Endothelial cell of umbilical vein (primary cell): Measurements from ENCODE around the gene MAPKAPK2. TPM values are rescaled to one million over a fixed set of nuclear protein-coding genes. Genes with fewer than 3 reads are reported as not detected.

Experiments
- BruUV-seq: library from RNA; stranded (reverse); fragments of 400-500 nt; replicated peaks from 2 replicates; lab custom pipeline; 2021; lab: Mats Ljungman, UMichigan
- CTCF ChIA-PET: fragments of 300-600, 350-600 bp; sonication (Branson Sonifier 250); formaldehyde crosslinking; loops from one replicate; lab custom pipeline; 2021; ENCODE audit warnings: antibody characterized with exemption, inconsistent platforms; lab: Charles Lee
- POLR2A ChIA-PET: fragments of 300-600, 350-600 bp; sonication (Branson Sonifier 250); formaldehyde crosslinking; loops from one replicate; lab custom pipeline; 2021; ENCODE audit warnings: antibody characterized with exemption, inconsistent platforms; lab: Charles Lee
- DNase-seq: peaks from one replicate; pipeline ENCODE4 v3.0.0-alpha.2; 2011; ENCODE audit warnings: low read depth, low spot score
- FAIRE-seq: peaks from 2 replicates; lab custom pipeline; 2011; peaks lifted over from hg19 to GRCh38; lab: Jason Lieb, UNC
- H2AFZ ChIP-seq: 2 replicates; pipeline ENCODE4 v1.6.0; 2012; ENCODE audit warnings: low read depth, low read length, control low read depth, inconsistent platforms
- H3K27ac ChIP-seq: 2 replicates; pipeline ENCODE4 v1.5.1; 2011; ENCODE audit warnings: low read depth, mild to moderate bottlenecking, control low read depth, low read length, moderate library complexity; ENCODE audit not compliant: insufficient read depth
- H3K27me3 ChIP-seq, 2 experiments: 2 replicates each; pipeline versions ENCODE4 v1.6.0 to v1.6.1; 2011; ENCODE audit warnings: low read length in 2 of 2, mixed read lengths in 1 of 2; ENCODE audit not compliant: control insufficient read depth in 2 of 2, insufficient read depth in 2 of 2
- H3K36me3 ChIP-seq, 2 experiments: 2 replicates in 1 of 2; 3 replicates in 1 of 2; pipeline ENCODE4 v1.5.1; 2011; ENCODE audit warnings: low read length in 2 of 2, mild to moderate bottlenecking in 1 of 2, moderate library complexity in 1 of 2; ENCODE audit not compliant: control insufficient read depth in 2 of 2, insufficient read depth in 2 of 2; ENCODE audit errors: extremely low read depth in 1 of 2
- H3K4me1 ChIP-seq: 3 replicates; pipeline ENCODE4 v1.5.1; 2011; ENCODE audit warnings: mild to moderate bottlenecking, low read length; ENCODE audit not compliant: control insufficient read depth, insufficient read depth; ENCODE audit errors: extremely low read depth
- H3K4me2 ChIP-seq: 2 replicates; pipeline ENCODE4 v1.6.1; 2011; ENCODE audit warnings: low read length, control low read depth, mixed read lengths; ENCODE audit not compliant: insufficient read depth
- H3K4me3 ChIP-seq, 3 experiments: fragments of 200-600 bp in 1 of 3; sonication (generic), shearing (Covaris generic) in 1 of 3; replicated peaks in 1 of 3; 2 replicates each; pipeline ENCODE4 v1.5.1; 2011 to 2016; ENCODE audit warnings: control low read depth in 3 of 3, low read length in 3 of 3, mild to moderate bottlenecking in 2 of 3, inconsistent platforms in 1 of 3, low read depth in 1 of 3, moderate library complexity in 1 of 3; ENCODE audit not compliant: insufficient read depth in 1 of 3
- H3K79me2 ChIP-seq: 2 replicates; pipeline ENCODE4 v1.6.0; 2012; ENCODE audit warnings: low read length, inconsistent platforms; ENCODE audit not compliant: control insufficient read depth, insufficient read depth
- H3K9ac ChIP-seq: replicated peaks from 2 replicates; pipeline ENCODE3; 2011; ENCODE audit warnings: low read length, control low read depth; ENCODE audit not compliant: insufficient read depth; ENCODE audit errors: extremely low read depth
- H3K9me1 ChIP-seq: replicated peaks from 3 replicates; pipeline ENCODE4 v1.6.0; 2011; ENCODE audit warnings: mild to moderate bottlenecking, low read length; ENCODE audit not compliant: control insufficient read depth, insufficient read depth; ENCODE audit errors: extremely low read depth
- H3K9me3 ChIP-seq: replicated peaks from 2 replicates; pipeline ENCODE4 v1.5.1; 2012; ENCODE audit warnings: low read length, inconsistent platforms; ENCODE audit not compliant: control insufficient read depth, insufficient read depth
- H4K20me1 ChIP-seq: replicated peaks from 2 replicates; pipeline ENCODE3; 2011; ENCODE audit warnings: mild to moderate bottlenecking, low read length; ENCODE audit not compliant: control insufficient read depth, insufficient read depth; ENCODE audit errors: extremely low read depth
- EZH2 ChIP-seq: IDR thresholded peaks from 2 replicates; pipeline ENCODE4 v1.6.1; 2012; ENCODE audit warnings: borderline replicate concordance, low read depth, mild to moderate bottlenecking, moderate library complexity, low read length, inconsistent platforms; ENCODE audit not compliant: severe bottlenecking
- FOS ChIP-seq: IDR thresholded peaks from 2 replicates; pipeline ENCODE4 v1.6.1; 2011; ENCODE audit warnings: mild to moderate bottlenecking, low read length, moderate library complexity, borderline replicate concordance; ENCODE audit not compliant: insufficient read depth
- GATA2 ChIP-seq: IDR thresholded peaks from 2 replicates; pipeline ENCODE4 v1.7.0; 2011; ENCODE audit warnings: low read depth, mild to moderate bottlenecking, moderate library complexity, mixed read lengths, low read length; ENCODE audit not compliant: insufficient read length, insufficient read depth
- JUN ChIP-seq: IDR thresholded peaks from 2 replicates; pipeline ENCODE4 v1.6.1; 2011; ENCODE audit warnings: borderline replicate concordance, low read depth; ENCODE audit not compliant: insufficient read length, insufficient read depth
- MAX ChIP-seq: IDR thresholded peaks from 2 replicates; pipeline ENCODE4 v1.6.1; 2011; ENCODE audit not compliant: insufficient read depth, insufficient read length
- MYC ChIP-seq: IDR thresholded peaks from one replicate; pipeline ENCODE4 v1.6.1; 2011; ENCODE audit warnings: mild to moderate bottlenecking, low read depth, low read length
- POLR2A ChIP-seq: IDR thresholded peaks from 2 replicates; pipeline ENCODE4 v1.6.1; 2012; ENCODE audit warnings: low read depth, mild to moderate bottlenecking, control low read depth, low read length
- POLR2AphosphoS5 ChIP-seq: IDR thresholded peaks from 2 replicates; pipeline ENCODE4 v1.6.1; 2012; ENCODE audit warnings: low read depth, mild to moderate bottlenecking, control low read depth, low read length, moderate library complexity; ENCODE audit not compliant: insufficient read depth
- dilution Hi-C: fragments of 300-500 bp; cut with MboI; formaldehyde crosslinking; loops from one replicate; pipeline ENCODE4 v1.15.0; 2019; ENCODE audit warnings: low sequenced_read_pairs; ENCODE audit not compliant: extremely low pct_ligation_motif_present
- intact Hi-C: fragments of 100-400 bp; cut with micrococcal nuclease; formaldehyde crosslinking; loops from one replicate; pipeline ENCODE4 v1.10.0; 2022
- polyA plus RNA-seq, 4 experiments: library from polyadenylated mRNA; depleted of rRNA in 3 of 4; stranded (reverse) in 3 of 4; unstranded in 1 of 4; fragments of >200 nt; gene quantifications; 2 replicates each; pipeline versions ENCODE4 v1.2.1 to v1.2.3, GENCODE V29; 2011 to 2012; ENCODE audit warnings: missing spikeins in 1 of 4
- total RNA-seq: library from RNA; stranded (reverse); gene quantifications from 2 replicates; pipeline ENCODE4 v1.2.3, GENCODE V29; 2021
- TF ChIP-seq, protein P1 (sequence below), 2 donors: IDR thresholded peaks; 1 replicate in 1 of 2; 2 replicates in 1 of 2; pipeline ENCODE4 v1.5.1; 2011; ENCODE audit warnings: low read length in 2 of 2, mild to moderate bottlenecking in 2 of 2, moderate library complexity in 2 of 2, control low read depth in 1 of 2, inconsistent platforms in 1 of 2, low read depth in 1 of 2; ENCODE audit not compliant: insufficient read depth in 1 of 2; ENCODE audit errors: extremely low read depth in 1 of 2

The MAPKAPK2 gene
- total and polyA plus RNA-seq, 2 donors (not counting 3 experiments of a cell fraction or from before 2014, with no cell fraction given): 52.9 to 69.1 TPM

DNA sequence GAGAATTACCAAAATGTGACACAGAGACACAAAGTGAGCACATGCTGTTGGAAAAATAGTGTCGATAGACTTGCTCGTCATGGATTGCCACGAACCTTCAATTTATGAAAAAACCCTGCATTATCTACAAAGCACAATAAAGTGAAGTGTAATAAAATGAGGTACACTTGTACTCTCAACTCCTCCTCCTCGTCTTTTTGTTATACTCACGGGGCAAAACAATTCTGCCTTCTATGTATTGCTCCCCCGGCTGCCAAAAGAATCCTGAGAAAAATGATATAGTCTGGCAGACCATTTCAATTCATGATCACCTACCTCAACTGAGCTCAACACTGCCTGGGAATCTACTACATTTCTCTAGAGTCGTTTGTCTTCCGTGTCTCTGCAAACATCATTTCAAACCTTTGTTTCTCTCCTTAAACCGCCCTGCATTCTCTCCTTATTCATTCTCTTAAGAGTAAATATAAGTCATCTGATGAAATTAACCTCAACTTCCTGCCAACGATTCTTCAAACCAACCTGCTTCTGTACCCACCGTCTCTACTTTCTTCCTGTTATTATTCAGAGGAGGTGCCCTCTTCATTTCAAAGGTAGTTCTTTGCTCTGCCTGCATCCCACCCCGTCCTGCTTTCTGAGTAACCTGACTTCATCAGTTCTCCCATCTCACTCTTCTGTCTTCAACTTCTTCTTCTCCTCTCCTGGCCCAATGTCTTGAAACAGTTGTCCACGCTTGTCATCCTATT is 73.0 kb downstream of the MAPKAPK2 start:
- H3K79me2 ChIP-seq: no peaks in the 10 kb centered on the region
- DNase-seq (no peak), FAIRE-seq (no peak)
- no peaks in the 10 kb centered on the region for H4K20me1 ChIP-seq
- BruUV-seq: no TSS peak
- no peak for TF ChIP-seq GATA2
- TF ChIP-seq FOS: no peak
- TF ChIP-seq MYC: no peak
- no peak for TF ChIP-seq EZH2
- TF ChIP-seq, protein P1, sequence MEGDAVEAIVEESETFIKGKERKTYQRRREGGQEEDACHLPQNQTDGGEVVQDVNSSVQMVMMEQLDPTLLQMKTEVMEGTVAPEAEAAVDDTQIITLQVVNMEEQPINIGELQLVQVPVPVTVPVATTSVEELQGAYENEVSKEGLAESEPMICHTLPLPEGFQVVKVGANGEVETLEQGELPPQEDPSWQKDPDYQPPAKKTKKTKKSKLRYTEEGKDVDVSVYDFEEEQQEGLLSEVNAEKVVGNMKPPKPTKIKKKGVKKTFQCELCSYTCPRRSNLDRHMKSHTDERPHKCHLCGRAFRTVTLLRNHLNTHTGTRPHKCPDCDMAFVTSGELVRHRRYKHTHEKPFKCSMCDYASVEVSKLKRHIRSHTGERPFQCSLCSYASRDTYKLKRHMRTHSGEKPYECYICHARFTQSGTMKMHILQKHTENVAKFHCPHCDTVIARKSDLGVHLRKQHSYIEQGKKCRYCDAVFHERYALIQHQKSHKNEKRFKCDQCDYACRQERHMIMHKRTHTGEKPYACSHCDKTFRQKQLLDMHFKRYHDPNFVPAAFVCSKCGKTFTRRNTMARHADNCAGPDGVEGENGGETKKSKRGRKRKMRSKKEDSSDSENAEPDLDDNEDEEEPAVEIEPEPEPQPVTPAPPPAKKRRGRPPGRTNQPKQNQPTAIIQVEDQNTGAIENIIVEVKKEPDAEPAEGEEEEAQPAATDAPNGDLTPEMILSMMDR (IDR thresholded peaks at IDR 0.05; ENCODE audit: extremely low read depth in 1 of 2, insufficient read depth in 1 of 2, low read depth in 1 of 2, low read length in 2 of 2): no peak
- no peak for TF ChIP-seq JUN
- TF ChIP-seq POLR2A: no peak
- no peak for TF ChIP-seq POLR2AphosphoS5
- no peak for TF ChIP-seq MAX
- H3K4me1 ChIP-seq: no peaks in the 10 kb centered on the region
- H3K9me1 ChIP-seq: no peaks in the 10 kb centered on the region
- dilution Hi-C loops (no loop called here), intact Hi-C loops (no loop called here)
- H3K27ac ChIP-seq: no peak overlapping the region
- H3K4me3 ChIP-seq: no peak overlapping the region
- no peaks in the 10 kb centered on the region for H3K36me3 ChIP-seq
- H3K9ac ChIP-seq: no peak overlapping the region
- no peak overlapping the region for H2AFZ ChIP-seq
- no peaks in the 10 kb centered on the region for H3K9me3 ChIP-seq
- H3K4me2 ChIP-seq: no peak overlapping the region
- peaks cover 2 to 12% of the 10 kb centered on the region in 2 experiments for H3K27me3 ChIP-seq
- CTCF ChIA-PET: no interaction called here
- POLR2A ChIA-PET: no interaction called here
